Measurements from ENCODE around the gene RTL10.
A peak's percentile ranks its signal among the peaks of the same experiment; 100 is the strongest.
"Not testable (repeated sequence)": the region's sequence is repeated elsewhere in the genome, so short reads cannot be mapped to it uniquely, and the experiment has no call there.

RTL10 gene

GRCh38 chr22:19845054-19845722 is 9.5 kb downstream of the RTL10 start:
- DNase-seq (ENCODE audit: low spot score) (no peak), FAIRE-seq (peak; percentile 63)

- no peak for FAIRE-seq
- DNase-seq (ENCODE audit: low spot score) = no peak
Measured at GRCh38 chr22:19844377-19845053, 10.2 kb downstream of the RTL10 start.

- peak; percentile 78 for FAIRE-seq
- no peak for DNase-seq (ENCODE audit: low spot score)
Measured at GRCh38 chr22:19843857-19844376, 10.8 kb downstream of the RTL10 start.

GRCh38 chr22:19843107-19843856 is 11.4 kb downstream of the RTL10 start:
- FAIRE-seq (no peak), DNase-seq (ENCODE audit: low spot score) (no peak)

GRCh38 chr22:19842393-19843106 is 12.1 kb downstream of the RTL10 start:
- no peak for FAIRE-seq

GRCh38 chr22:19841641-19842392 is 12.9 kb downstream of the RTL10 start:
- DNase-seq (ENCODE audit: low spot score) (no peak), FAIRE-seq (peak; percentile 13)

More at GRCh38 chr22:19842393-19843106, 12.1 kb downstream of the RTL10 start:
- no peak for DNase-seq (ENCODE audit: low spot score)

- FAIRE-seq = no peak
- peak; percentile 3 for DNase-seq (ENCODE audit: low spot score)
Measured at GRCh38 chr22:19840955-19841640, 13.6 kb downstream of the RTL10 start.

- DNase-seq (ENCODE audit: low spot score) (no peak), FAIRE-seq (no peak)
Measured at GRCh38 chr22:19840059-19840458, 14.6 kb downstream of the RTL10 start.

GRCh38 chr22:19837915-19838314 is 16.8 kb downstream of the RTL10 start:
- DNase-seq (ENCODE audit: low spot score) (no peak), FAIRE-seq (peak; percentile 59)

GRCh38 chr22:19836512-19836911 is 18.2 kb downstream of the RTL10 start:
- DNase-seq (ENCODE audit: low spot score) (no peak), FAIRE-seq (no peak)

GRCh38 chr22:19834599-19834998 is 20.1 kb downstream of the RTL10 start:
- no peak for FAIRE-seq
- no peak for DNase-seq (ENCODE audit: low spot score)

- not testable (repeated sequence) for DNase-seq (ENCODE audit: low spot score)
Measured at GRCh38 chr22:19833327-19833726, 21.3 kb downstream of the RTL10 start.

GRCh38 chr22:19832476-19833108 is 22.1 kb downstream of the RTL10 start:
- no peak for FAIRE-seq

More at GRCh38 chr22:19833327-19833726, 21.3 kb downstream of the RTL10 start:
- FAIRE-seq = not testable (repeated sequence)

GRCh38 chr22:19831979-19832378 is 22.7 kb downstream of the RTL10 start:
- not testable (repeated sequence) for FAIRE-seq

More at GRCh38 chr22:19832476-19833108, 22.1 kb downstream of the RTL10 start:
- no peak for DNase-seq (ENCODE audit: low spot score)

GRCh38 chr22:19831016-19831415 is 23.7 kb downstream of the RTL10 start:
- FAIRE-seq = no peak

More at GRCh38 chr22:19831979-19832378, 22.7 kb downstream of the RTL10 start:
- not testable (repeated sequence) for DNase-seq (ENCODE audit: low spot score)

GRCh38 chr22:19828035-19828401 is 26.7 kb downstream of the RTL10 start:
- DNase-seq (ENCODE audit: low spot score) (no peak), FAIRE-seq (no peak)

More at GRCh38 chr22:19831016-19831415, 23.7 kb downstream of the RTL10 start:
- DNase-seq (ENCODE audit: low spot score) = no peak

- FAIRE-seq = no peak
Measured at GRCh38 chr22:19827341-19828034, 27.2 kb downstream of the RTL10 start.

GRCh38 chr22:19826619-19826950 is 28.1 kb downstream of the RTL10 start:
- DNase-seq (ENCODE audit: low spot score) = no peak
- peak; percentile 85 for FAIRE-seq

More at GRCh38 chr22:19827341-19828034, 27.2 kb downstream of the RTL10 start:
- no peak for DNase-seq (ENCODE audit: low spot score)

All from urothelium cell line (cell line).